DND-41 (cell line): ENCODE data around the gene PDE7B.

Experiments
- CTCF ChIP-seq: IDR thresholded peaks from 2 replicates; pipeline ENCODE4 v1.5.1; 2012; ENCODE audit warnings: borderline replicate concordance, low read length, moderate library complexity, mild to moderate bottlenecking; ENCODE audit not compliant: poor library complexity, severe bottlenecking; ENCODE audit errors: extremely low read depth
- EZH2 ChIP-seq: IDR thresholded peaks from 3 replicates; pipeline ENCODE4 v1.6.1; 2012; ENCODE audit warnings: borderline replicate concordance, low read depth, mild to moderate bottlenecking, moderate library complexity, low read length, inconsistent platforms; ENCODE audit not compliant: severe bottlenecking

DNA sequence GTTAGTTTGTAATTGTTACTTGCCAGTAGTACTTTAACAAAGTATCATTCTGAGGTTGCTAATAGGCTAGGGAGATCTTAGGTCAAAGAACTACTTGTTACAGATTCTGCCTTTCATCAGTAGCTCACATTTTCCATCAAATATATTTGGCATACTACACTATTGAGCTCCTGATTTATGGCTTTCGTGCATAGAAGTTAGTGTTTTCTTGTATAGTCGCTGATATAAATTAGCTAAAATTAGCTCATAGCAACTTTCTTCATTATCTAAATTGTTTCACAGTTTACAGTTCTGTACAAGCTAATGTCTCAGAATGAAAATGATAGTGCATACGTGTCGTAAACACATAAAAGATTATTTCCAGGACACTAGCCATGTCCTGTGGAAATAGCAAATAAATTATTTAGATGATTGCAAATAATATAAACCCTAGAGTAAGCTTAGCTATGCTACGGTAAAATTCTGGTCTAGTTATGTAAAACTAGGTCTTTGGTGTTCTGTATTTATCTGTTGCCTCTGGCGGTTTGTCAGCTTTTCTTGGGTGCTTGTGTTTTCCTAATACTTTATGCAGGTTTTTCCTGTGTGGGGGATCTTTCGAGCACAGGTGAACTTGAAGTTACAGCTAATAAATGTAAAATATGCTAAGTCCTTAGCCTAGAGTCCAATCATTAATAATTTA lies 15.1 kb downstream of the PDE7B start:
- TF ChIP-seq CTCF, result no peak
- no peak for TF ChIP-seq EZH2
